Spleen (tissue), 11 donors: Measurements from ENCODE around the gene GJA10. TPM values are rescaled to one million over a fixed set of nuclear protein-coding genes. Genes with fewer than 3 reads are reported as not detected.

ENCODE experiments used
- DNase-seq: peaks from one replicate; pipeline ENCODE4 v3.0.0-alpha.2; 2020
- H3K27ac ChIP-seq, 8 donors: fragments of 200-600 bp; sonication (generic) in 7 of 8; 1 replicate in 4 of 8; 2 replicates in 4 of 8; pipeline versions ENCODE4 v1.5.0 to v1.8.0; 2016 to 2021; ENCODE audit warnings: inconsistent platforms in 4 of 8, mild to moderate bottlenecking in 4 of 8, moderate library complexity in 1 of 8
- H3K27me3 ChIP-seq, 7 donors: fragments of 200-600 bp; sonication (generic) in 6 of 7; replicated peaks in 1 of 7; 1 replicate in 4 of 7; 2 replicates in 3 of 7; pipeline versions ENCODE4 v1.5.0 to v1.8.0; 2016 to 2021; ENCODE audit warnings: inconsistent platforms in 3 of 7, mild to moderate bottlenecking in 1 of 7
- H3K36me3 ChIP-seq, 6 donors: fragments of 200-600 bp; sonication (generic) in 5 of 6; 1 replicate in 4 of 6; 2 replicates in 2 of 6; pipeline versions ENCODE4 v1.5.0 to v1.8.0; 2016 to 2021; ENCODE audit warnings: inconsistent platforms in 2 of 6
- H3K4me1 ChIP-seq, 6 donors: fragments of 200-600 bp; sonication (generic) in 5 of 6; 1 replicate in 3 of 6; 2 replicates in 3 of 6; pipeline versions ENCODE4 v1.5.0 to v1.8.0; 2016 to 2021; ENCODE audit warnings: inconsistent platforms in 3 of 6
- H3K4me3 ChIP-seq, 8 donors: fragments of 200-600 bp; sonication (generic) in 7 of 8; 1 replicate in 4 of 8; 2 replicates in 4 of 8; pipeline versions ENCODE4 v1.5.0 to v1.8.0; 2016 to 2021; ENCODE audit warnings: inconsistent platforms in 4 of 8, mild to moderate bottlenecking in 4 of 8, moderate library complexity in 2 of 8
- H3K9me3 ChIP-seq, 8 donors: fragments of 200-600 bp; sonication (generic) in 7 of 8; 1 replicate in 4 of 8; 2 replicates in 4 of 8; pipeline versions ENCODE4 v1.5.0 to v1.8.0; 2016 to 2021; ENCODE audit warnings: inconsistent platforms in 4 of 8
- POLR2A ChIP-seq, 3 donors: fragments of 450-650 bp; IDR thresholded peaks; one replicate each; pipeline ENCODE4 v1.5.1; 2017; ENCODE audit warnings: antibody characterized with exemption in 3 of 3, mild to moderate bottlenecking in 1 of 3
- POLR2AphosphoS5 ChIP-seq, 3 donors: sonication (generic); formaldehyde crosslinking; IDR thresholded peaks; one replicate each; pipeline ENCODE4 v1.5.1; 2017; ENCODE audit warnings: antibody characterized with exemption in 3 of 3
- WGBS, 5 donors: extraction: QIAGEN DNeasy Blood & Tissue Kit in 3 of 5; methylation state at CpG; one replicate each; pipeline versions ENCODE4 v1.1.5 to v1.1.7; 2013 to 2018; 5-methylcytosine and 5-hydroxymethylcytosine counted together
- intact Hi-C: fragments of 100-400 bp; cut with DNase I; formaldehyde crosslinking; loops from one replicate; pipeline ENCODE4 v1.15.0; 2023; ENCODE audit warnings: low total_unique reads
- polyA plus RNA-seq, 3 donors: library from polyadenylated mRNA; stranded (reverse); fragments of 200-250 nt; gene quantifications; one replicate each; pipeline ENCODE4 v1.2.1, GENCODE V29; 2013
- total RNA-seq, 7 donors: library from RNA; depleted of rRNA in 3 of 7; stranded (reverse); fragments of >200 nt in 3 of 7; fragmentation: NEBNext Ultra II Directional in 4 of 7; extraction: Animal tissue kit (Norgen Biotek cat#: 25700) in 4 of 7; gene quantifications; one replicate each; pipeline versions ENCODE4 v1.1.0 to v1.2.1, GENCODE V29; 2016 to 2021
- TF ChIP-seq, protein P1 (sequence below), 11 experiments: fragments of 200-600 bp in 7 of 11; fragments of 450-650 bp in 4 of 11; sonication (generic) in 4 of 11; IDR thresholded peaks in 8 of 11; conservative IDR thresholded peaks in 3 of 11; 1 replicate in 7 of 11; 2 replicates in 4 of 11; pipeline versions ENCODE4 v1.4.0 to v1.8.0; 2016 to 2021; ENCODE audit warnings: antibody characterized with exemption in 11 of 11, inconsistent platforms in 4 of 11, mild to moderate bottlenecking in 1 of 11
- donor health status: healthy with polysubstance abuse.
- donor health status: DM: no; HTN: no; CAD: no; lungs with moderate emphysema.
- donor health status: DM: no; HTN: no; CAD: no.
- donor health status: Bipolar disorder and iron deficiency.
- donor health status: healthy.
- donor health status: DM: no; HTN: no; CAD: no.
- donor health status: DM: yes; HTN: yes; CAD: no.

GJA10 gene
- total and polyA plus RNA-seq, 10 donors = not detected

DNA sequence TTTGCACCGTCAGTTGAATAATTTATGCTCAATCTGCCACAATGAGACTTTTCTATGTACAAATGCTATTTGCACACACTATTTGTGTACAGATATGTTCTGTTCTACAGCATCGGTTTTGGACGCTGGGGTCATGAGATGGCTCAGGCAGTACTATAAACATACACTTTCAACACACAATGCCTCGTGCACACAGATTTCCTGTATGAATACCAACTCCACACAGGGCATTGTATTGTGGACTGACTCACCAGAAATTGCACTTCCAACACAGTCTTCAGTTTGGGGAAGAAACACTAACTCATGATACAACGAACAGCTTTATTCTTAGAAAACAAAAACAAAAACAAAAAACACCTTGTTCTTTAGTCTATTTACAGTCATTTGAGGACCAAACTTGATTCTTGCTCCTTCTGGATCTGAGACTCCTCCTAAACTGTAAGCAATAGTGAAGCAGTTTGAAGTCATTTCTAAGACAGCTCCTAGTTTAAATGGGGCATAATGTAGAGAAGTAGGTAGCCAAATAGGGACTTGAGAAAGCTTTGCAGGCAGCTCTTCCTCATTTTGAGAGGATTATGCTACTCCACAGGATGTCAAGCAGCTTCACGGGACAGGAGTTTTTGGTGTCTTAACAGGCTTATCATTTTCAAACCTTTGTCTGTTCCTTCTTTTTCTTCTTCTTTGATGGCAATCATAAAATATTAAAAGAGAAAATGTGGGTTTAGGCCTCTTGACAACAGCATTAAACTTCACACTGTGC lies 33.7 kb downstream of the GJA10 start:
- Histone ChIP-seq H3K9me3 (no peaks in the 10 kb centered on the region), H3K27ac (no peak overlapping the region), H3K36me3 (peaks cover 6 to 32% (median 10%) of the 10 kb centered on the region in 6 donors), H3K27me3 (no peaks in the 10 kb centered on the region), H3K4me1 (no peaks in the 10 kb centered on the region), H3K4me3 (no peak overlapping the region)
- intact Hi-C loops = no loop called here
- WGBS, 5 donors = 41 to 59% (median 53%) methylated on average over 6 of the region's 6 CpGs
- TF ChIP-seq POLR2AphosphoS5 (IDR thresholded peaks at IDR 0.05) (no peak), POLR2A (IDR thresholded peaks at IDR 0.05) (no peak)
- TF ChIP-seq, protein P1, sequence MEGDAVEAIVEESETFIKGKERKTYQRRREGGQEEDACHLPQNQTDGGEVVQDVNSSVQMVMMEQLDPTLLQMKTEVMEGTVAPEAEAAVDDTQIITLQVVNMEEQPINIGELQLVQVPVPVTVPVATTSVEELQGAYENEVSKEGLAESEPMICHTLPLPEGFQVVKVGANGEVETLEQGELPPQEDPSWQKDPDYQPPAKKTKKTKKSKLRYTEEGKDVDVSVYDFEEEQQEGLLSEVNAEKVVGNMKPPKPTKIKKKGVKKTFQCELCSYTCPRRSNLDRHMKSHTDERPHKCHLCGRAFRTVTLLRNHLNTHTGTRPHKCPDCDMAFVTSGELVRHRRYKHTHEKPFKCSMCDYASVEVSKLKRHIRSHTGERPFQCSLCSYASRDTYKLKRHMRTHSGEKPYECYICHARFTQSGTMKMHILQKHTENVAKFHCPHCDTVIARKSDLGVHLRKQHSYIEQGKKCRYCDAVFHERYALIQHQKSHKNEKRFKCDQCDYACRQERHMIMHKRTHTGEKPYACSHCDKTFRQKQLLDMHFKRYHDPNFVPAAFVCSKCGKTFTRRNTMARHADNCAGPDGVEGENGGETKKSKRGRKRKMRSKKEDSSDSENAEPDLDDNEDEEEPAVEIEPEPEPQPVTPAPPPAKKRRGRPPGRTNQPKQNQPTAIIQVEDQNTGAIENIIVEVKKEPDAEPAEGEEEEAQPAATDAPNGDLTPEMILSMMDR (IDR thresholded peaks at IDR 0.05 in 8 of 11, conservative IDR thresholded peaks at IDR 0.05 in 3 of 11) = no peak
- no peak for DNase-seq

DNA sequence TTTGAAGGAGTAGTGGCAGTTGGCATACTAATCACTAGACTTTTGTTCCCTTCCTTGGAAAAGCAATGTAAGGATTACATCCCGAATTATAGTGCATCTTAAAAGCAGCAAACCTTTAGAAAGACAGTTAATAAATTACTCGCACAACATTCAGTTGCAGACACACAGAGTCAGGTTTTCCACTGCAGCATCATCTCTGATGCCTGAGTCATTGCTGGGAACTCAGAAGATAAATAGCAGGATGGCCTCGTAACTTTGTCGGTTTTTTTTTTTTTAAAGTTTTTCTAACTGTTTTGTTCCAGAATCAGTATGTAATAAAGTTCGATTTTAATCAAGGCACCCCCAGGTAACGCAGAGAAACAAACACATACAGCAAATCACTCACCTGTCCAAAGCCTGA lies 34.3 kb downstream of the GJA10 start:
- H3K27ac ChIP-seq = no peak overlapping the region
- 89 to 94% (median 93%) methylated on average over 6 of the region's 6 CpGs for WGBS, 5 donors
- no peaks in the 10 kb centered on the region for H3K4me1 ChIP-seq
- TF ChIP-seq POLR2AphosphoS5 (IDR thresholded peaks at IDR 0.05) (no peak), POLR2A (IDR thresholded peaks at IDR 0.05) (no peak)
- TF ChIP-seq, protein P1 (IDR thresholded peaks at IDR 0.05 in 8 of 11, conservative IDR thresholded peaks at IDR 0.05 in 3 of 11) = no peak
- H3K36me3 ChIP-seq = peaks cover 6 to 38% (median 13%) of the 10 kb centered on the region in 6 donors
- no peak overlapping the region for H3K4me3 ChIP-seq
- no peak for DNase-seq
- H3K9me3 ChIP-seq = no peaks in the 10 kb centered on the region
- intact Hi-C loops = no loop called here
- no peaks in the 10 kb centered on the region for H3K27me3 ChIP-seq

DNA sequence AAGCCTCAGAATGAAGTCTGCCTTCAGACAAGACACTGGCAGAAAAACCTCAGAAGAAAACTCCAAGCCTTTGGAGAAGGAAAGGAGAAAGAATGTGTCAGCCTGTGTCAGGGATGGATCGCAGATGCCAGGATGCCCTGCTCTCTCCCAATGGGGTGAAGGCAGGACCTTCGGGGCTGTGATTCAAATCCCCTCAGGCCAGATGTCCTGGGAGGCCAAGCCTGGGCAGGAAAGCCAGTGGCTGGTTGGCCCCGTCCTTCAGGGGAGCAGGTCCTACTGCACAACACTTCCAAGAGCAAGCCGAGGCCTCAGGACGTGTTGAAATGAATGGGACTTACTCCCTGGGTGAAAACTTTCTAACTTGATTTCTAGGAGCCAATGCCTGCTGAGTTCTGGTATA lies 36.5 kb downstream of the GJA10 start:
- Histone ChIP-seq H3K27ac (no peak overlapping the region), H3K9me3 (no peaks in the 10 kb centered on the region), H3K4me3 (no peak overlapping the region), H3K27me3 (no peaks in the 10 kb centered on the region), H3K36me3 (peaks cover 6 to 59% (median 18%) of the 10 kb centered on the region in 6 donors), H3K4me1 (no peaks in the 10 kb centered on the region)
- WGBS, 5 donors = 91 to 94% (median 91%) methylated on average over 3 to 5 of the region's 5 CpGs
- TF ChIP-seq POLR2A (IDR thresholded peaks at IDR 0.05) (no peak), POLR2AphosphoS5 (IDR thresholded peaks at IDR 0.05) (no peak)
- TF ChIP-seq, protein P1 (IDR thresholded peaks at IDR 0.05 in 8 of 11, conservative IDR thresholded peaks at IDR 0.05 in 3 of 11) = no peak
- intact Hi-C loops = no loop called here
- DNase-seq = no peak

DNA sequence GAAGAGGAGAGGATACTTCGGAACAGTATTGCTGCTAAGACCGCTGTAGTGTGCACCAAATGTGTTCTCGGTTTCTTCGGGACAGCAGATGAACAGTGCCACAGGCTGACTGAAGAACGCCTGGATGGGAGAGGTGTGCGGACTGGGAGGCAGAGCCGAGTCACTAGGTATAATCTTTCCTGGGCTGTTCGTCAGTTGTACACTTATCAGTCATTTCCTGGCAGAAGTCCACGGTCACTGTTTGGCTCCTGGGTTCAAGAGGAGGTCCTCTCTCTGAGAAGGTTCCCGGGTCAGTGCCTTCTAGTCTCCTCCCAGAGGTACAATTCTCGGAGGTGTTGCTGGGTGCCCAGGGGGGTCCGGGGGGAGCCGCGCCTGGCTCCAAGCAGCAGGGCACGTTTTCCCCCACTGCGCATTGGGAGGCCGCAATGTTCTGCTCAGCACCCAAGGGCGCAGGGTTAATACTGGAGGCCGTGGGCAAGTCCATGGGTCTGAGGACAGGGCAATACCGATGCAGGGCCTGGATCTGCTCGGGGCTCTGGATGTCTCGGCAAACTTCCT lies 38.1 kb downstream of the GJA10 start:
- H3K4me1 ChIP-seq = no peaks in the 10 kb centered on the region
- 90 to 97% (median 94%) methylated on average over 14 to 22 of the region's 22 CpGs for WGBS, 5 donors
- TF ChIP-seq POLR2AphosphoS5 (IDR thresholded peaks at IDR 0.05) = no peak
- TF ChIP-seq, protein P1 (IDR thresholded peaks at IDR 0.05 in 8 of 11, conservative IDR thresholded peaks at IDR 0.05 in 3 of 11) = no peak
- H3K36me3 ChIP-seq = peaks cover 6 to 74% (median 18%) of the 10 kb centered on the region in 6 donors
- intact Hi-C loops = no loop called here
- no peak overlapping the region for H3K27ac ChIP-seq
- H3K27me3 ChIP-seq = no peaks in the 10 kb centered on the region
- no peaks in the 10 kb centered on the region for H3K9me3 ChIP-seq
- DNase-seq = no peak
- no peak overlapping the region for H3K4me3 ChIP-seq
